K562 (cell line): ENCODE data around the gene DHPS. TPM values are rescaled to one million over a fixed set of nuclear protein-coding genes. Genes with fewer than 3 reads are reported as not detected.

Source experiments
- ATAC-seq: fragments of 200-7000 bp; cut with Tn5 transposase; 3 replicates; pipeline ENCODE4 v1.9.1; 2020; ENCODE audit warnings: moderate library complexity
- BruUV-seq: library from RNA; stranded (reverse); fragments of 400-500 nt; replicated peaks from 2 replicates; lab custom pipeline; 2021; lab: Mats Ljungman, UMichigan
- CTCF ChIA-PET: fragments of 300-600 bp; formaldehyde crosslinking; extraction: SDS; loops from one replicate; lab custom pipeline; 2021; ENCODE audit warnings: low intra/inter-chr PET ratio; lab: Yijun Ruan, JAX
- POLR2A ChIA-PET: fragments of 300-600, 350-650 bp; sonication (Branson Sonifier 250); formaldehyde crosslinking; extraction: SDS; loops from one replicate; lab custom pipeline; 2021; ENCODE audit warnings: antibody characterized with exemption, inconsistent platforms; lab: Yijun Ruan, JAX
- DNase-seq, 4 experiments: peaks; one replicate each; pipeline versions ENCODE4 v3.0.0 to v3.0.0-alpha.2; 2011 to 2018; ENCODE audit warnings: low spot score in 3 of 4, mixed read lengths in 3 of 4; ENCODE audit errors: extremely low read depth in 1 of 4
- FAIRE-seq: peaks from 2 replicates; lab custom pipeline; 2011; peaks lifted over from hg19 to GRCh38; lab: Jason Lieb, UNC
- H2AFZ ChIP-seq: 2 replicates; pipeline ENCODE4 v1.6.0; 2011; ENCODE audit warnings: low read depth, low read length, control low read depth, inconsistent platforms
- H3K27ac ChIP-seq: fragments of 200-600 bp; 3 replicates; pipeline ENCODE4 v1.8.0; 2011; ENCODE audit warnings: low read depth, mild to moderate bottlenecking, control low read depth, inconsistent platforms, low read length, moderate library complexity, mixed read lengths; ENCODE audit errors: extremely low read depth
- H3K27me3 ChIP-seq, 2 experiments: fragments of 300-600 bp in 1 of 2; 2 replicates in 1 of 2; 3 replicates in 1 of 2; pipeline versions ENCODE4 v1.6.0 to v1.8.0; 2011; ENCODE audit warnings: inconsistent platforms in 2 of 2, low read length in 2 of 2, mild to moderate bottlenecking in 1 of 2, mixed read lengths in 1 of 2, moderate library complexity in 1 of 2; ENCODE audit not compliant: control insufficient read depth in 2 of 2, insufficient read depth in 2 of 2
- H3K36me3 ChIP-seq: fragments of 300-600 bp; 3 replicates; pipeline ENCODE4 v1.8.0; 2011; ENCODE audit warnings: mild to moderate bottlenecking, low read length, inconsistent platforms; ENCODE audit not compliant: control insufficient read depth, insufficient read depth
- H3K4me1 ChIP-seq, 2 experiments: fragments of 200-600 bp in 1 of 2; replicated peaks in 1 of 2; 2 replicates in 1 of 2; 3 replicates in 1 of 2; pipeline versions ENCODE4 v1.5.1 to v1.8.0; 2011; ENCODE audit warnings: inconsistent platforms in 2 of 2, low read length in 2 of 2, mild to moderate bottlenecking in 1 of 2, mixed read lengths in 1 of 2, moderate library complexity in 1 of 2; ENCODE audit not compliant: control insufficient read depth in 2 of 2, insufficient read depth in 2 of 2
- H3K4me2 ChIP-seq: 2 replicates; pipeline ENCODE4 v1.6.1; 2011; ENCODE audit warnings: low read length, control low read depth, inconsistent platforms, mixed read lengths; ENCODE audit not compliant: insufficient read depth
- H3K4me3 ChIP-seq: fragments of 200-600 bp; sonication (generic), shearing (Covaris generic); 2 replicates; pipeline ENCODE4 v1.5.1; 2016; ENCODE audit warnings: control low read depth, inconsistent platforms
- H3K79me2 ChIP-seq: fragments of 200-600 bp; 3 replicates; pipeline ENCODE4 v1.8.0; 2011; ENCODE audit warnings: low read length, inconsistent platforms; ENCODE audit not compliant: control insufficient read depth, insufficient read depth
- H3K9ac ChIP-seq, 2 experiments: 2 replicates each; pipeline versions ENCODE4 v1.6.0 to v1.6.1; 2011; ENCODE audit warnings: low read depth in 2 of 2, low read length in 2 of 2, control low read depth in 1 of 2, inconsistent platforms in 1 of 2, mild to moderate bottlenecking in 1 of 2, mixed read lengths in 1 of 2; ENCODE audit not compliant: insufficient read depth in 1 of 2
- H3K9me1 ChIP-seq: one replicate; pipeline ENCODE4 v1.6.0; 2011; ENCODE audit warnings: inconsistent platforms, mild to moderate bottlenecking, low read length, moderate library complexity; ENCODE audit not compliant: control insufficient read depth, insufficient read depth
- H3K9me3 ChIP-seq: replicated peaks from 2 replicates; pipeline ENCODE4 v1.5.1; 2011; ENCODE audit warnings: low read depth, low read length, inconsistent platforms; ENCODE audit not compliant: control insufficient read depth, insufficient read depth
- H4K20me1 ChIP-seq: replicated peaks from 2 replicates; pipeline ENCODE4 v1.6.1; 2011; ENCODE audit warnings: low read length, inconsistent platforms, mixed read lengths; ENCODE audit not compliant: control insufficient read depth, insufficient read depth
- ARID3B ChIP-seq: fragments of 250-450 bp; sonication (Bioruptor Pico); IDR thresholded peaks from 2 replicates; pipeline ENCODE4 v1.4.0; 2020; ENCODE audit warnings: borderline replicate concordance
- DLX4 ChIP-seq: fragments of 250-450 bp; sonication (Bioruptor Pico); IDR thresholded peaks from 2 replicates; pipeline ENCODE4 v1.6.1; 2021; ENCODE audit warnings: mild to moderate bottlenecking
- DNMT1 ChIP-seq: fragments of 450-650 bp; IDR thresholded peaks from 2 replicates; pipeline ENCODE4 v1.6.1; 2016; ENCODE audit warnings: antibody characterized with exemption, mild to moderate bottlenecking
- HMG20B ChIP-seq: fragments of 250-450 bp; sonication (Bioruptor Pico); IDR thresholded peaks from 2 replicates; pipeline ENCODE4 v1.5.0; 2021; ENCODE audit warnings: mild to moderate bottlenecking
- MITF ChIP-seq: IDR thresholded peaks from 2 replicates; pipeline ENCODE4 v1.6.1; 2014; ENCODE audit warnings: antibody characterized with exemption
- RBM22 ChIP-seq: fragments of 200-400 bp; formaldehyde crosslinking; IDR thresholded peaks from 2 replicates; pipeline ENCODE4 v1.6.1; 2018; ENCODE audit warnings: low read length, low read depth; ENCODE audit not compliant: poor library complexity, severe bottlenecking
- ZNF778 ChIP-seq: fragments of 450-650 bp; formaldehyde crosslinking; IDR thresholded peaks from 2 replicates; pipeline ENCODE4 v1.4.0; 2020; ENCODE audit warnings: mild to moderate bottlenecking, moderate library complexity
- WGBS: fragments of 100-300 bp; shearing (Covaris generic); methylation state at CpG from one replicate; pipeline ENCODE4 v1.1.6; 2016; ENCODE audit warnings: low coverage, mixed read lengths; ENCODE audit not compliant: insufficient coverage; ENCODE audit errors: missing lambda C conversion rate; 5-methylcytosine and 5-hydroxymethylcytosine counted together
- in situ Hi-C: fragments of 300-500 bp; cut with MboI; formaldehyde crosslinking; loops from 4 replicates; pipeline ENCODE4 v1.15.0; 2018; ENCODE audit warnings: inconsistent platforms, mixed read lengths
- intact Hi-C: fragments of 100-400 bp; cut with micrococcal nuclease; formaldehyde crosslinking; loops from 2 replicates; pipeline ENCODE4 v1.14.2; 2022
- polyA plus RNA-seq, 8 experiments: library from polyadenylated mRNA; depleted of rRNA in 4 of 8; stranded (reverse) in 5 of 8; unstranded in 3 of 8; fragments of >200 nt; fragmentation: Nextera tagmentation in 2 of 8; fragmentation: Illumina TruSeq in 1 of 8; extraction: Ambion mirVana in 2 of 8; extraction: Trizol in 1 of 8; gene quantifications; 2 replicates each; pipeline versions ENCODE4 v1.2.1 to v1.2.3, GENCODE V29; 2011 to 2014; ENCODE audit warnings: inconsistent platforms in 1 of 8, missing spikeins in 1 of 8
- total RNA-seq, 7 experiments: library from RNA; depleted of rRNA in 6 of 7; stranded (reverse); fragments of >200 nt in 6 of 7; fragmentation: Illumina TruSeq in 2 of 7; extraction: Trizol in 2 of 7; gene quantifications; 2 replicates each; pipeline versions ENCODE4 v1.2.1 to v1.2.3, GENCODE V29; 2011 to 2021; ENCODE audit warnings: low replicate concordance in 1 of 7

Gene DHPS
- total and polyA plus RNA-seq, 9 of the 15 experiments (the other 6 are each of a cell fraction or from before 2014, with no cell fraction given), result 47.1 to 110 (median 79.9) TPM

GRCh38 chr19:12668346-12668745 is 13.3 kb downstream of the DHPS start:
- TF ChIP-seq DLX4 (CRISPR knock-in tag) (no peak), ZNF778 (CRISPR knock-in tag) (no peak), ARID3B (CRISPR knock-in tag) (no peak), HMG20B (CRISPR knock-in tag) (no peak), DNMT1 (no peak), RBM22 (no peak), MITF (no peak)
- intact Hi-C loops (no loop called here), in situ Hi-C loops (no loop called here)
- Histone ChIP-seq H2AFZ (no peak overlapping the region; the same call in 1 of the 2 replicates), H4K20me1 (peaks cover 5% of the 10 kb centered on the region; the same call in 1 of the 2 replicates), H3K4me2 (peak overlapping the region; percentile 88), H3K9me3 (no peaks in the 10 kb centered on the region), H3K4me3 (peak overlapping the region; percentile 74), H3K36me3 (peaks cover 34% of the 10 kb centered on the region; the same call in 2 of the 3 replicates), H3K4me1 (peaks cover 18 to 57% of the 10 kb centered on the region in 2 experiments; a peak in 4 of 5 replicates), H3K9me1 (no peaks in the 10 kb centered on the region), H3K27ac (peak overlapping the region; percentile 94; the same call in 2 of the 3 replicates), H3K79me2 (peaks cover 34% of the 10 kb centered on the region), H3K9ac (peak overlapping the region; percentile 88 to 100; a peak in 3 of 4 replicates), H3K27me3 (no peaks in the 10 kb centered on the region)
- no peak for DNase-seq
- 15% methylated on average over 8 of the region's 8 CpGs for WGBS
- CTCF ChIA-PET, result no interaction called here
- POLR2A ChIA-PET, result interaction anchor here (0.5 to 4.7 kb wide), 5 partner anchors 12 to 853 kb away, joined by 3 to 39 read pairs (median 4); partner anchors contain the start of genes DHPS and ZNF442
- FAIRE-seq, result no peak
- no peak for ATAC-seq
- no TSS peak for BruUV-seq
